Measurements from ENCODE around the gene FNDC3B.

GRCh38 chr3:172314591-172315160, 275.3 kb downstream of the FNDC3B start:
- TF ChIP-seq POLR2AphosphoS5 (IDR thresholded peaks at IDR 0.05; ENCODE audit: low read depth, low read length), result no peak
- no peak for TF ChIP-seq TAF1 (IDR thresholded peaks at IDR 0.05; ENCODE audit: borderline replicate concordance, insufficient read depth, low read length)
- TF ChIP-seq REST (IDR thresholded peaks at IDR 0.05; ENCODE audit: insufficient read depth in 1 of 2, low read depth in 2 of 2, low read length in 2 of 2), result no peak

Measured in PFSK-1 (cell line).